Upper lobe of left lung (tissue), 4 donors: ENCODE measurements around the gene ITPR2.

Source experiments
- CTCF ChIP-seq, 6 experiments: fragments of 450-650 bp in 4 of 6; fragments of 200-600 bp in 2 of 6; sonication (generic) in 2 of 6; IDR thresholded peaks; one replicate each; pipeline ENCODE4 v1.5.1; 2016 to 2019; ENCODE audit warnings: antibody characterized with exemption in 6 of 6
- POLR2A ChIP-seq, 4 donors: fragments of 450-650 bp; IDR thresholded peaks; one replicate each; pipeline ENCODE4 v1.5.1; 2016 to 2017; ENCODE audit warnings: antibody characterized with exemption in 4 of 4, mild to moderate bottlenecking in 2 of 4
- POLR2AphosphoS5 ChIP-seq, 2 donors: sonication (generic); formaldehyde crosslinking; IDR thresholded peaks; one replicate each; pipeline ENCODE4 v1.5.1; 2017; ENCODE audit warnings: antibody characterized with exemption in 2 of 2

- TF ChIP-seq CTCF (IDR thresholded peaks at IDR 0.05) (no peak), POLR2AphosphoS5 (IDR thresholded peaks at IDR 0.05) (no peak), POLR2A (IDR thresholded peaks at IDR 0.05) (no peak)
These were observed 319.5 kb downstream of the ITPR2 start for GRCh38 chr12:26513363-26514043.
